K562 treated with DMSO at 1 percent for 48 hours (cell line): ENCODE results near the gene SYNDIG1. TPM values are rescaled to one million over a fixed set of nuclear protein-coding genes. Genes with fewer than 3 reads are reported as not detected.

Source experiments
- total RNA-seq: library from RNA; unstranded; fragments of 300-600 nt; gene quantifications from 2 replicates; pipeline ENCODE4 v1.2.3, GENCODE V29; 2022; ENCODE audit warnings: low replicate concordance; ENCODE audit errors: extremely low read depth

Gene SYNDIG1
- total RNA-seq, result not detected in 2 replicates

GRCh38 chr20:24469116-24469893 is at the start of gene SYNDIG1:
TSS of gene SYNDIG1 (plus strand) at chr20:24469629. CDS start at chr20:24543098, 73,469 bp downstream.

